ENCODE measurements around the gene FOXN3. TPM values are rescaled to one million over a fixed set of nuclear protein-coding genes. Genes with fewer than 3 reads are reported as not detected.

Gene FOXN3
- total and polyA plus RNA-seq, 2 experiments from 2014 or later = 98.9 to 167 TPM

GRCh38 chr14:89279649-89280232, 137.3 kb downstream of the FOXN3 start (continued):
- TF ChIP-seq ZNF462 (CRISPR knock-in tag; IDR thresholded peaks at IDR 0.05) (no peak), EZH2 (IDR thresholded peaks at IDR 0.05; ENCODE audit: low read depth, unreplicated experiment) (no peak), EZH2phosphoT487 (IDR thresholded peaks at IDR 0.05; ENCODE audit: unreplicated experiment) (no peak), ZNF331 (CRISPR knock-in tag; IDR thresholded peaks at IDR 0.05; ENCODE audit: low read depth) (no peak), CREB1 (CRISPR knock-in tag; IDR thresholded peaks at IDR 0.05; ENCODE audit: low read depth) (no peak), ETS1 (IDR thresholded peaks at IDR 0.05) (no peak)

- Mint-ChIP-seq H3K36me3 (ENCODE audit: low read depth) (peaks cover 42% of the 10 kb centered on the region), H3K9me3 (no peaks in the 10 kb centered on the region), H3K27ac (peak overlapping the region; percentile 44; the same call in 1 of the 2 replicates), H3K4me1 (peaks cover 74% of the 10 kb centered on the region), H3K27me3 (ENCODE audit: insufficient read depth, low read depth, poor library complexity) (peaks cover 7% of the 10 kb centered on the region), H3K4me3 (no peak overlapping the region)
- TF ChIP-seq EZH2 (IDR thresholded peaks at IDR 0.05; ENCODE audit: low read depth, unreplicated experiment) = no peak
- TF ChIP-seq EZH2phosphoT487 (IDR thresholded peaks at IDR 0.05; ENCODE audit: unreplicated experiment) = no peak
- no peak for TF ChIP-seq ETS1 (IDR thresholded peaks at IDR 0.05)
- no peak for TF ChIP-seq JUNB (IDR thresholded peaks at IDR 0.05; ENCODE audit: unreplicated experiment)
- TF ChIP-seq CREB1 (CRISPR knock-in tag; IDR thresholded peaks at IDR 0.05; ENCODE audit: low read depth) = no peak
- Histone ChIP-seq H3K9me2 (ENCODE audit: insufficient read depth) (peaks cover 7% of the 10 kb centered on the region; the same call in 1 of the 2 replicates), H3K79me2 (replicated peaks; ENCODE audit: insufficient read depth) (peaks cover 100% of the 10 kb centered on the region), H3F3A (replicated peaks; ENCODE audit: low read depth) (no peaks in the 10 kb centered on the region), H3K27ac (ENCODE audit: low read depth) (no peak overlapping the region), H3K4me1 (ENCODE audit: insufficient read depth) (peaks cover 47% of the 10 kb centered on the region), H4K20me1 (replicated peaks; ENCODE audit: insufficient read depth) (peaks cover 19% of the 10 kb centered on the region), H2AFZ (no peak overlapping the region), H3K27me3 (ENCODE audit: insufficient read depth) (no peaks in the 10 kb centered on the region), H3K36me3 (ENCODE audit: insufficient read depth) (no peaks in the 10 kb centered on the region; the same call in none of the 2 replicates), H3K4me2 (no peak overlapping the region), H3K4me3 (no peak overlapping the region)
- no peak for ATAC-seq
- no peak for DNase-seq (ENCODE audit: low spot score)
Observed at GRCh38 chr14:89277203-89277602, 139.8 kb downstream of the FOXN3 start.

All from GM23338 (cell line).